Posterior cingulate gyrus (tissue), 11 donors: ENCODE data around the gene CNGA1.
"Not testable (repeated sequence)": the region's sequence is repeated elsewhere in the genome, so short reads cannot be mapped to it uniquely, and the experiment has no call there.

Experiments used
- DNase-seq, 10 donors: peaks; one replicate each; pipeline versions ENCODE4 v3.0.0 to v3.0.0-alpha.2; 2020 to 2021; ENCODE audit warnings: mixed read lengths in 3 of 10
- intact Hi-C: fragments of 100-400 bp; cut with DNase I; formaldehyde crosslinking; loops from one replicate; pipeline ENCODE4 v1.15.1; 2023

CNGA1 gene

GRCh38 chr4:47990145-47990544 lies 26.3 kb downstream of the CNGA1 start:
- intact Hi-C loops = no loop called here
- no peak for DNase-seq

- intact Hi-C loops = no loop called here
- DNase-seq = no peak
Measured at GRCh38 chr4:47974566-47974965, 41.9 kb downstream of the CNGA1 start.

- no peak for DNase-seq
- intact Hi-C loops = no loop called here
Measured at GRCh38 chr4:47972721-47973120, 43.8 kb downstream of the CNGA1 start.

GRCh38 chr4:47972181-47972580 lies 44.3 kb downstream of the CNGA1 start:
- DNase-seq = no peak
- intact Hi-C loops = no loop called here

GRCh38 chr4:47968847-47969246 lies 47.6 kb downstream of the CNGA1 start:
- intact Hi-C loops = no loop called here
- no peak for DNase-seq

GRCh38 chr4:47954677-47955076 lies 61.8 kb downstream of the CNGA1 start:
- intact Hi-C loops = no loop called here
- no peak for DNase-seq

- no peak for DNase-seq
- intact Hi-C loops = no loop called here
Measured at GRCh38 chr4:47954245-47954644, 62.2 kb downstream of the CNGA1 start.

- intact Hi-C loops = no loop called here
- DNase-seq = no peak
Measured at GRCh38 chr4:47945930-47946726, 70.4 kb downstream of the CNGA1 start.

GRCh38 chr4:47942081-47942819 lies 74.2 kb downstream of the CNGA1 start:
- no peak for DNase-seq
- intact Hi-C loops = no loop called here

GRCh38 chr4:47939456-47939855 lies 77.0 kb downstream of the CNGA1 start:
- DNase-seq = no peak
- intact Hi-C loops = no loop called here

- DNase-seq = no peak
- intact Hi-C loops = no loop called here
Measured at GRCh38 chr4:47936336-47936735, 80.1 kb downstream of the CNGA1 start.

GRCh38 chr4:47933840-47934239 lies 82.6 kb downstream of the CNGA1 start:
- intact Hi-C loops = loop anchor here (2.0 kb wide), 1 partner anchor 265 kb away; no protein-coding TSS in a partner anchor
- DNase-seq = no peak

GRCh38 chr4:47930971-47931804 lies 85.3 kb downstream of the CNGA1 start:
- intact Hi-C loops = no loop called here

GRCh38 chr4:47929682-47930201 lies 86.7 kb downstream of the CNGA1 start:
- DNase-seq = no peak
- intact Hi-C loops = loop anchor here (5.0 kb wide), 1 partner anchor 158 kb away; no protein-coding TSS in a partner anchor

More at GRCh38 chr4:47930971-47931804, 85.3 kb downstream of the CNGA1 start:
- no peak for DNase-seq

GRCh38 chr4:47926667-47927258 lies 89.7 kb downstream of the CNGA1 start:
- peak in 9 of 10 donors; percentile 30 to 94 (median 59) for DNase-seq
- intact Hi-C loops = loop anchor here (5.0 kb wide), 1 partner anchor 161 kb away; no protein-coding TSS in a partner anchor

GRCh38 chr4:47923261-47923608 lies 93.2 kb downstream of the CNGA1 start:
- intact Hi-C loops, DNase-seq: not testable (repeated sequence)

- intact Hi-C loops = not testable (repeated sequence)
- DNase-seq = peak in 1 of 10 donors; percentile 62
Measured at GRCh38 chr4:47922436-47923260, 93.8 kb downstream of the CNGA1 start.

GRCh38 chr4:47917163-47917562 lies 99.3 kb downstream of the CNGA1 start:
- intact Hi-C loops = loop anchor here (10.0 kb wide), 1 partner anchor 432 kb away; the partner anchor contains the start of gene ATP10D
- not testable (repeated sequence) for DNase-seq

- no peak for DNase-seq
- intact Hi-C loops = loop anchor here (10.0 kb wide), 1 partner anchor 431 kb away; the partner anchor contains the start of gene ATP10D
Measured at GRCh38 chr4:47915378-47915777, 101.1 kb downstream of the CNGA1 start.
